CD4-positive, CD25-positive, alpha-beta regulatory T cell (primary cell): Measurements from ENCODE around the gene SPOCK2. TPM values are rescaled to one million over a fixed set of nuclear protein-coding genes. Genes with fewer than 3 reads are reported as not detected.

Experiments used
- ATAC-seq, 2 donors: fragments of 150-1000 bp; cut with Tn5 transposase; one replicate each; pipeline ENCODE4 v1.10.0; 2021; ENCODE audit warnings: low read depth in 2 of 2, moderate number of reproducible peaks in 2 of 2, moderate library complexity in 1 of 2
- DNase-seq, 3 donors: peaks; one replicate each; pipeline versions ENCODE4 v3.0.0 to v3.0.0-alpha.2; 2012 to 2022; ENCODE audit warnings: mixed read lengths in 1 of 3
- H3K27ac ChIP-seq: one replicate; pipeline ENCODE4 v1.7.0; 2013; ENCODE audit warnings: mild to moderate bottlenecking, low read length; ENCODE audit not compliant: insufficient read depth, poor library complexity, severe bottlenecking
- H3K27me3 ChIP-seq: one replicate; pipeline ENCODE4 v1.7.0; 2013; ENCODE audit warnings: low read length; ENCODE audit not compliant: control insufficient read depth, insufficient read depth
- H3K36me3 ChIP-seq: one replicate; pipeline ENCODE4 v1.7.0; 2013; ENCODE audit warnings: mild to moderate bottlenecking, low read length, moderate library complexity; ENCODE audit not compliant: control insufficient read depth, insufficient read depth
- H3K4me1 ChIP-seq: 2 replicates; pipeline ENCODE4 v1.7.0; 2013; ENCODE audit warnings: mild to moderate bottlenecking, low read length; ENCODE audit not compliant: insufficient read depth, control insufficient read depth, poor library complexity, severe bottlenecking
- H3K4me3 ChIP-seq: one replicate; pipeline ENCODE4 v1.7.0; 2013; ENCODE audit warnings: low read depth, mild to moderate bottlenecking, low read length, moderate library complexity
- H3K9me3 ChIP-seq, 2 experiments: 1 replicate in 1 of 2; 2 replicates in 1 of 2; pipeline ENCODE4 v1.7.0; 2013; ENCODE audit warnings: low read length in 2 of 2, mild to moderate bottlenecking in 1 of 2, moderate library complexity in 1 of 2; ENCODE audit not compliant: control insufficient read depth in 2 of 2
- H3K27ac Mint-ChIP-seq, 3 donors: one replicate each; pipeline ENCODE4 v1.8.0; 2020 to 2022; ENCODE audit warnings: mild to moderate bottlenecking in 3 of 3, mixed read lengths in 3 of 3, moderate library complexity in 2 of 3
- H3K27me3 Mint-ChIP-seq: one replicate; pipeline ENCODE4 v1.8.0; 2022; ENCODE audit warnings: mild to moderate bottlenecking, mixed read lengths
- H3K36me3 Mint-ChIP-seq: one replicate; pipeline ENCODE4 v1.8.0; 2020; ENCODE audit warnings: mixed read lengths
- H3K4me1 Mint-ChIP-seq, 4 donors: one replicate each; pipeline ENCODE4 v1.8.0; 2020 to 2022; ENCODE audit warnings: mixed read lengths in 4 of 4, mild to moderate bottlenecking in 1 of 4
- H3K4me3 Mint-ChIP-seq, 4 donors: one replicate each; pipeline ENCODE4 v1.8.0; 2020 to 2022; ENCODE audit warnings: mild to moderate bottlenecking in 4 of 4, mixed read lengths in 4 of 4, moderate library complexity in 3 of 4
- H3K9me3 Mint-ChIP-seq, 7 donors: one replicate each; pipeline ENCODE4 v1.8.0; 2020 to 2022; ENCODE audit warnings: mixed read lengths in 7 of 7, mild to moderate bottlenecking in 3 of 7, moderate library complexity in 2 of 7
- polyA plus RNA-seq, 4 donors: library from polyadenylated mRNA; unstranded; fragments of 300-500 nt; fragmentation: Illumina TruSeq; gene quantifications; one replicate each; pipeline ENCODE4 v1.2.3, GENCODE V29; 2021
- total RNA-seq: library from RNA; stranded (reverse); gene quantifications from one replicate; pipeline ENCODE4 v1.2.3, GENCODE V29; 2022

The SPOCK2 gene
- total and polyA plus RNA-seq, 5 donors from 2014 or later = 221 to 683 (median 276) TPM

GRCh38 chr10:72106896-72107295 is 18.5 kb upstream of the SPOCK2 start:
- DNase-seq (no peak), ATAC-seq (no peak)
- Mint-ChIP-seq H3K9me3 (no peaks in the 10 kb centered on the region), H3K4me3 (peak overlapping the region; percentile 29 to 83 (median 69)), H3K27ac (peak overlapping the region; percentile 91 to 99 (median 94)), H3K4me1 (peaks cover 45 to 91% (median 69%) of the 10 kb centered on the region in 4 donors), H3K27me3 (no peaks in the 10 kb centered on the region), H3K36me3 (peaks cover 7% of the 10 kb centered on the region)
- Histone ChIP-seq H3K4me1 (peaks cover 53% of the 10 kb centered on the region), H3K9me3 (no peaks in the 10 kb centered on the region), H3K27me3 (no peaks in the 10 kb centered on the region), H3K4me3 (peak overlapping the region; percentile 66), H3K36me3 (peaks cover 3% of the 10 kb centered on the region), H3K27ac (peak overlapping the region; percentile 78)

- Histone ChIP-seq H3K4me3 (peak overlapping the region; percentile 66), H3K27ac (peak overlapping the region; percentile 78), H3K27me3 (no peaks in the 10 kb centered on the region), H3K36me3 (peaks cover 4% of the 10 kb centered on the region), H3K9me3 (no peaks in the 10 kb centered on the region), H3K4me1 (peaks cover 53% of the 10 kb centered on the region)
- no peak for ATAC-seq
- H3K27ac Mint-ChIP-seq = peak overlapping the region; percentile 91 to 99 (median 94)
- peaks cover 50 to 94% (median 75%) of the 10 kb centered on the region in 4 donors for H3K4me1 Mint-ChIP-seq
- peaks cover 13% of the 10 kb centered on the region for H3K36me3 Mint-ChIP-seq
- no peaks in the 10 kb centered on the region for H3K9me3 Mint-ChIP-seq
- no peak for DNase-seq
- no peaks in the 10 kb centered on the region for H3K27me3 Mint-ChIP-seq
- peak overlapping the region; percentile 29 to 83 (median 69) for H3K4me3 Mint-ChIP-seq
Observed at GRCh38 chr10:72106154-72106849, 18.0 kb upstream of the SPOCK2 start.

- Histone ChIP-seq H3K4me3 (no peak overlapping the region), H3K9me3 (no peaks in the 10 kb centered on the region), H3K27ac (peak overlapping the region; percentile 78), H3K27me3 (no peaks in the 10 kb centered on the region), H3K36me3 (peaks cover 4% of the 10 kb centered on the region), H3K4me1 (peaks cover 52% of the 10 kb centered on the region)
- Mint-ChIP-seq H3K27me3 (no peaks in the 10 kb centered on the region), H3K4me3 (peak overlapping the region in 1 of 4 donors; percentile 14), H3K36me3 (peaks cover 16% of the 10 kb centered on the region), H3K27ac (peak overlapping the region; percentile 65 to 99 (median 94)), H3K4me1 (peaks cover 52 to 96% (median 78%) of the 10 kb centered on the region in 4 donors), H3K9me3 (no peaks in the 10 kb centered on the region)
- no peak for ATAC-seq
- DNase-seq = no peak
Observed at GRCh38 chr10:72105710-72106109, 17.4 kb upstream of the SPOCK2 start.

- peaks cover 46% of the 10 kb centered on the region for H3K4me1 ChIP-seq
- no peaks in the 10 kb centered on the region for H3K9me3 Mint-ChIP-seq
- no peak for ATAC-seq
- no peaks in the 10 kb centered on the region for H3K27me3 ChIP-seq
- peak overlapping the region in 1 of 4 donors; percentile 14 for H3K4me3 Mint-ChIP-seq
- H3K27me3 Mint-ChIP-seq = no peaks in the 10 kb centered on the region
- H3K27ac Mint-ChIP-seq = peak overlapping the region; percentile 81 to 94 (median 84)
- no peaks in the 10 kb centered on the region for H3K9me3 ChIP-seq
- H3K36me3 Mint-ChIP-seq = peaks cover 16% of the 10 kb centered on the region
- peaks cover 50 to 94% (median 75%) of the 10 kb centered on the region in 4 donors for H3K4me1 Mint-ChIP-seq
- no peak overlapping the region for H3K4me3 ChIP-seq
- H3K36me3 ChIP-seq = peaks cover 4% of the 10 kb centered on the region
- no peak for DNase-seq
- H3K27ac ChIP-seq = peak overlapping the region; percentile 34
Observed at GRCh38 chr10:72105098-72105475, 16.7 kb upstream of the SPOCK2 start.

- peaks cover 16% of the 10 kb centered on the region for H3K36me3 Mint-ChIP-seq
- H3K4me1 ChIP-seq = peaks cover 41% of the 10 kb centered on the region
- peak overlapping the region; percentile 34 for H3K27ac ChIP-seq
Observed at GRCh38 chr10:72104472-72105097, 16.2 kb upstream of the SPOCK2 start.

GRCh38 chr10:72099600-72099921 is 11.2 kb upstream of the SPOCK2 start:
- no peak overlapping the region for H3K27ac ChIP-seq
- ATAC-seq (no peak), DNase-seq (no peak)
- no peak overlapping the region for H3K4me3 Mint-ChIP-seq
- H3K9me3 ChIP-seq = no peaks in the 10 kb centered on the region
- H3K4me1 ChIP-seq = no peaks in the 10 kb centered on the region
- no peak overlapping the region for H3K4me3 ChIP-seq
- H3K4me1 Mint-ChIP-seq = peaks cover 15 to 56% (median 45%) of the 10 kb centered on the region in 4 donors
- H3K27me3 Mint-ChIP-seq = no peaks in the 10 kb centered on the region
- peaks cover 42% of the 10 kb centered on the region for H3K36me3 Mint-ChIP-seq
- no peak overlapping the region for H3K27ac Mint-ChIP-seq
- no peaks in the 10 kb centered on the region for H3K27me3 ChIP-seq
- H3K36me3 ChIP-seq = peaks cover 13% of the 10 kb centered on the region
- H3K9me3 Mint-ChIP-seq = no peaks in the 10 kb centered on the region

More at GRCh38 chr10:72104472-72105097, 16.2 kb upstream of the SPOCK2 start:
- Histone ChIP-seq H3K9me3 (no peaks in the 10 kb centered on the region), H3K4me3 (no peak overlapping the region), H3K36me3 (peaks cover 4% of the 10 kb centered on the region), H3K27me3 (no peaks in the 10 kb centered on the region)
- Mint-ChIP-seq H3K9me3 (no peaks in the 10 kb centered on the region), H3K4me3 (no peak overlapping the region), H3K4me1 (peaks cover 45 to 89% (median 71%) of the 10 kb centered on the region in 4 donors), H3K27ac (peak overlapping the region; percentile 80 to 94 (median 84)), H3K27me3 (no peaks in the 10 kb centered on the region)
- ATAC-seq (no peak), DNase-seq (no peak)

GRCh38 chr10:72098836-72099599 is 10.7 kb upstream of the SPOCK2 start:
- H3K27ac ChIP-seq = no peak overlapping the region
- H3K27ac Mint-ChIP-seq = peak overlapping the region in 1 of 3 donors; percentile 32
- ATAC-seq = no peak
- H3K9me3 ChIP-seq = no peaks in the 10 kb centered on the region
- no peaks in the 10 kb centered on the region for H3K9me3 Mint-ChIP-seq
- H3K36me3 ChIP-seq = peaks cover 13% of the 10 kb centered on the region
- peaks cover 44% of the 10 kb centered on the region for H3K36me3 Mint-ChIP-seq
- no peak for DNase-seq
- no peaks in the 10 kb centered on the region for H3K4me1 ChIP-seq
- no peak overlapping the region for H3K4me3 Mint-ChIP-seq
- no peaks in the 10 kb centered on the region for H3K27me3 Mint-ChIP-seq
- peaks cover 15 to 52% (median 42%) of the 10 kb centered on the region in 4 donors for H3K4me1 Mint-ChIP-seq
- no peaks in the 10 kb centered on the region for H3K27me3 ChIP-seq
- H3K4me3 ChIP-seq = no peak overlapping the region
